Activated T-helper 9 cell treated with anti-CD3 and anti-CD28 coated beads, Interleukin-2, amount 50 U/mL, for 16 hours (primary cell): ENCODE measurements around the gene HIPK4.
"Not testable (repeated sequence)": the region's sequence is repeated elsewhere in the genome, so short reads cannot be mapped to it uniquely, and the experiment has no call there.

Experiments
- DNase-seq: peaks from one replicate; pipeline ENCODE4 v3.0.0-alpha.2; 2020; ENCODE audit warnings: low read depth

Gene HIPK4

DNA sequence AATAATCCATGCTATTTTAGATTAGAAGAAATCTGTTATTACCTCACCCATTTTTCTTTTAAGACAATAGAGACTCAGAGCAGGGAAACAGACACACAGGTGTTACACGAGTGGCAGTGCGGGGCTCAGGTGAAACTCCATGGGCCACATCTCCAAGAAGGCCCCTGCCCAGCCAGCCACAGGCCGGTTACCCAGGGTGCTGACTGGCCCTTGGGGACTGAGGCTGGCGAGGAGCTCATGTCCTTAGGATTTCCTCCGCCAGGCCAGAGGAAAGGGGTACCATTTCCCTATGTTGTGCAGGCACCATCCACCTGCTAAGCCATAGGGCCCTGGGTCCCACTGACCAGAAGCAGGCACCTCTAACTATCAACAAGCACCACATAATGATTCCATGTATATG lies 52.4 kb downstream of the HIPK4 start:
- DNase-seq = no peak

DNA sequence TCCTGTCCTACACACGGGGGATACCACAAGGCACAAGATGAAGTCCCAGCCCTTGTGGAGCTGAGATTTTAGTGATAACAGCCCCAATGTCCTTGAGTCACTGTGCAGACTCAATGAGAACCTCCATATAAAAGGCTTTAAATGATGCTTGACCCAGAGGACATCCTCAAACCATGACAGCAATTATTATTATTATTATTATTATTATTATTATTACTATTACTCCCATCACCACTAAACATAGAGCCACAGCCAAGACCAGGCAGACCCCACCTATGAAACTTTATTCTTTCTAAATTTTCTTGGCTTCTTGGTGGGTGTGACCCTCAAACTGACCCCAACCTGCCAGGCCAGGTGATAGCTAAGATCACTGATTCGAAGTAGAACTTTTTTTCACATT lies 52.9 kb downstream of the HIPK4 start:
- DNase-seq = no peak

DNA sequence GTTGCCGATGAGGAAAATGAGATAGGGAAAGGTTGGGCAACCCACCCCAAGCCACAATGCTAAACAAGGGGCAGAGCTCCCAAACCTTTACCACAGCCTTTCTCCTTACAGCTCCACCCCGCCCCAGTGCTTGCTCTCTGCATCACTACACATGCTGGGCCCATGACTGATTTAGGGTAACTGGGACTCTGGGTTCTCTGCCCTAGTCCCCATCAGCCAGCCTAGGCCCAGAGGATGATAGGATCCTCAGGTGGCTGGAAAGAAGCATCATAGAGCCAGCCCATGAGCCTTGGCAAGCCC lies 53.4 kb downstream of the HIPK4 start:
- DNase-seq = no peak

DNA sequence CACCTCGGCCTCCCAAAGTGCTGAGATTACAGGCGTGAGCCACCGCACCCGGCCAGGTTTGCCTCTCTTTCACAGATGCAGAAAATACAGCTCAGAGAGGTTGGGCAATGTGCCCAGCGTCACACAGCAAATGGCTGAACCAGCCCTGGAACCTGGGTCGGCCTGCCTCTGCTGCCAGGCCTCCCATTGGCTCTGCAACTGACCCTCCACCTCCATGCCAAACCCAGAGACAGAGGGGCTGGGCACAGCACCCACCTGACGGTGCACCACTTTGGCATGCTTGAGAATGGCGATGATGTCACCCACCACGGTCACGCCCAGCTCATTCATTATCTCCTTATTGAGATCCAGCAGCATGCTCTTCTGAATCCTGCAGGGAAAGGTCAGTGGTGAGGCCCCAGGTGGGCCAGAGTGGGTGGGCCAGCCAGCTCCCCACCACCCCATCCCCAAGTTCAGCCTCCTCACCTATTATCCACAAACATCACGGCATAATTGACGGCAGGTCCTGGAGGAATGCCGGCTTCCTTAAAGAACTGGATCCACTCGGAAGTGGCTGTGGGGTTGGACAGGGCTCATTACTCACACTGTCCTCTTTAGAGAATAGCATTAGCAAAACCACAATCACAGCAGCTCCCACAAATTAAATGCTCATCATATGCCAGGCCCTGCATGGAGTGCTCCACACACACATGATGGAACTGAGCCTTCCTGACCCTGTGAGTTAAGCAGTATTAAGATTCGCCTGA lies 54.0 kb downstream of the HIPK4 start:
- no peak for DNase-seq

DNA sequence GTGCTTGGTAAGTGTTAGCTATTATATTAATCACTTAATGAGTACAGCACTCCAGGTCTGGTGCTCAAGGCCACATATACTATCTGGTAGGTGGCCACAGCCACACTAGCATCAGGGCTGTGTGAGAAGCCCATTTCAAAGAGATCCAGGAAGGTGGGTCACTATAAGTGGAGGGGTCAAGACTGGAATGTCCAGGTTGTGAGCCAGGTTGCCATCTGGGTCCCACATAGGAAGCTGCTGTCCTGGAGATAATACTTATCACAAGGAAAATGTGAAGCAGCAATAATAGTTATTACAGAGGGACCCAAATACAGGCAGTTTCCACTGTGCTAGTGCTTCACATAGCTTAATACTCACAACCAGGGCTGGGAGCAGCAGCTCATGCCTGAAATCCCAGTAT lies 54.9 kb downstream of the HIPK4 start:
- no peak for DNase-seq

DNA sequence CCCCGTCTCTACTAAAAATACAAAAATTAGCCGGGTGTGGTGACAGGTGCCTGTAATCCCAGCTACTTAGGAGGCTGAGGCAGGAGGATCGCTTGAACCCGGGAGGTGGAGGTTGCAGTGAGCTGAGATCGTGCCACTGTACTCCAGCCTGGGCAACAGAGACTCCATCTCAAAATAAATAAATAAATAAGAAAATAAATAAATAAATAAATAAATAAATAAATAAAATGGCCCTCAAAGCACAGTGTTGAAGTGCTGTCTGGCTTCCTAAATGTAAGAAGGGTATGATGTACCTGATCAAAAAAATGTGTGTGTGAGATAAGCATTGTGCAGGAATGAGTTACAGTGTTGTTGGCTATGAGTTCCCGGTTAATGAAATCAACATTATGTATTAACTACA lies 56.9 kb downstream of the HIPK4 start:
- not testable (repeated sequence) for DNase-seq

DNA sequence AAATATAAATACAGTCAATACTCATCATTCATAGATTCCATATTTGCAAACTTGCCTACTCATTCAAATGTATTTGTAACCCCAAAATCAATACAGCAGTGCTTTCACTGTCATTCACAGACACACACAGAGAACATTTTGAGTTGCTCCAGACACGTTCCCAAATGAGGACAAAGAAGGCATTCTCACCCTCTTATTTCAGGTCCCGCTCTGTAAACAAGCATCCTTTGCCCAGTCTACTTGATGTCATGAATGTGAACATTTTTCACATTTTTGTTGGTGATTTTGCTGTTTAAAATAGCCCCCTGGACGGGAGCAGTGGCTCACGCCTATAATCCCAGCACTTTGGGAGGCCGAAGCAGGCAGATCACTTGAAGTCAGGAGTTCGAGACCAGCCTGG lies 57.3 kb downstream of the HIPK4 start:
- DNase-seq = no peak

DNA sequence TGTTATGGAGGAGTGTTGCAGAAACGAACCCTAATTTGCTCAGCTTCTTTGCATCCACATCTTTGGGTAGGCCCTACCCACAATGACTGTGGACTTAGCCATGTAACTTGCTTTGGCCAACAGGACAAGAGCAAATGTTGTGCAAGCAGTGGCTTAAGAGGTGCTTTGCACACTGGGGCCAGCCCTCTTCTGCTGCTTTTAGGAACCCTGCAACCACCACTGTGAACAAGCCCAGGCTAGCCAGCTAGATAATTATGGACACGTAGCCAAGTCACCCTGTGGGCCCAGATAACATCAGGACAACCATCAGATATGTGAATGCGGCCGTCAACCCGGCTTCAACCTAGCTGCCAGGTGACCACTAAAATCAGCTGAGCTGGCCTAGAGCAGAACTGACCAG lies 58.9 kb downstream of the HIPK4 start:
- DNase-seq = no peak
